ENCODE results near the gene DDX10.
"Not testable (repeated sequence)": the region's sequence is repeated elsewhere in the genome, so short reads cannot be mapped to it uniquely, and the experiment has no call there.

DDX10 gene

DNA sequence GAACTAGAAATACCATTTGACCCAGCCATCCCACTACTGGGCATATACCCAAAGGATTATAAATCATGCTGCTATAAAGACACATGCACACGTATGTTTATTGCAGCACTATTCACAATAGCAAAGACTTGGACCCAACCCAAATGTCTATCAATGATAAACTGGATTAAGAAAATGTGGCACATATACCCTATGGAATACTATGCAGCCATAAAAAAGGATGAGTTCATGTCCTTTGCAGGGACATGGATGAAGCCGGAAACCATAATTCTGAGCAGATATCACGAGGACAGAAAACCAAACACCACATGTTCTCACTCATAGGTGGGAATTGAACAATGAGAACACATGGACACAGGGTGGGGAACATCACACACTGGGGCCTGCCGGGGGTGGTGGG is 114.3 kb downstream of the DDX10 start:
- DNase-seq, result not testable (repeated sequence)

DNA sequence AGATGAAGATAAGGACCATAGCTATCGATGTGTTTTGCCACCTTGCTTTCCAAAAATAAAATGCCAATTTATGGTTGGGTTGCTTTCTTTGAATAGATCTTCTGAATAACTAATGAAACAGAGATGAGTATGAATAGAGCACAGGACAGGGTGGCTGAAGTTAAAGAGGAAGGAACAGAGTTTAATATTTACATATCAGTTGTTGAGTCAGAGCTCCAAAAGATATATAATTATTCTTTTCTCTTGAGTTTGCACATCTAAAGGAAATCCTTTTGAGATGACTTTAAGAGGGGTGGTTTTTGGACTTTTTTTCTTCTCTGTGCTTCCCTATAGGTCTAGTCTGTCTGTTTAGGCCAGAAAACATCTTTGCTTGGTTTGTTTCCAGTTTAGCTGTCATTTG is 115.2 kb downstream of the DDX10 start:
- no peak for DNase-seq

DNA sequence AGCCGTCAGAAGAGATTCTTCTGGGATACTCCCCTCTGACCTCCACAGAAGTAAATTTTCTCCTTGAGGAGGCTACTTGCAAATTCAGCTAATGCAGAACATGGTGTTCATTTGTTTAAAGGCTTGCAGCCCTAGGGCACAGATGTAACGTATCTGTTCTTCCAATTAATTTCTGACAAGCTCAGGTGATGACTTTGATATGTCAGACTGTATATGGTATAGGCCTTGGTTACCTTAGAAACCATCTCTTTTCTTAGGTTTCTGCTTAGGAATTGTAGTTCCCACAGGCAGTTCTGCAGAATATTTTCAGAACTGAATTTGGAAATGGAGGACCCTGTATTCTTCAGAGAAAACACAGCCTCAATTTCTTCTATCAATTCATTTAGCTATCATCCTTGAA is 117.1 kb downstream of the DDX10 start:
- DNase-seq, result no peak

DNA sequence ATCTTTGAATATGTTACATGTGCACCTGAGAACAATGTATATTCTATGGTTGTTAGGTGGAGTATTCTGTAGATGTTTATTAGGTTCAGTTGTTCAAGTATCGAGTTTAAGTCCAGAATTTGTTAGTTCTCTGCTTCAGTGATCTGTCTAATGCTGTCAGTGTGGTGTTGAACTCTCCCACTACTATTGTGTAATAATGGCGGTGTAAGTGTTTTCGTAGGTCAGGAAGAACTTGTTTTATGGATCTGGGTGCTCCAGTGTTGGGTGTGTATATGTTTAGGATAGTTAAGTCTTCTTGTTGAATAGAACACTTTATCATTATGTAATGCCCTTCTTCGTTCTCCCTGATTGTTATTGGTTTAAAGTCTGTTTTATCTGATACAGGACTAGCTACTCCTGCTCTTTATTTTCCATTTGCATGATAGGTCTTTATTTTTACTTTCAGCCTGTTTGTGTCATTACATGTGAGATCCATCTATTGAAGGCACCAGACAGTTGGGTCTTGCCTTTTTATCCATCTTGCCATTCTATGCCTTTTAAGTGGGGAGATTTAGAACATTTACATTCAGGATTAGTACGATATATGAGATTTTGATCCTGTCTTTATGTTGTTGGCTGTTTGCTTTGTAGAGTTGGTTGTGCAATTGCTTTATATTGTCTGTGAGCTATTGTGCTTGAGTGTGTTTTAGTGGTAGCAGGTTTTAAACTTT is 121.6 kb downstream of the DDX10 start:
- no peak for DNase-seq

DNA sequence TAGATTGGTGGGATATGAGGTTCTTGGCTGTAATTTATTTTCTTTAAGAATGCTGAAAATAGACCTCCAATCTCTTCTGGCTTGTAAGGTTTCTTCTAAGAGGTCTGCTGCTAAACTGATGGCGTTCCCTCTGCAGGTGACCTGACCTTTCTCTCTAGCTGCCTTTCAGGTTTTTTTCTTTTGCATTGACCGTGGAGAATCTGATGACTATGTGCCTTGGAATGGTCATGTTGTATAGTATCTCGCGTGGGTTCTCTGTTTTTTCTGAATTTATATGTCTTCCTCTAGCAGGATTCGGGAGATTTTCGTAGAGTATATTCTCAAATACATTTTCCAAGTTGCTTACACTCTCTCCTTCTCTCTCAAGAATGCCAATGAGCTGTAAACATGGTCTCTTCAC is 122.2 kb downstream of the DDX10 start:
- DNase-seq, result no peak

DNA sequence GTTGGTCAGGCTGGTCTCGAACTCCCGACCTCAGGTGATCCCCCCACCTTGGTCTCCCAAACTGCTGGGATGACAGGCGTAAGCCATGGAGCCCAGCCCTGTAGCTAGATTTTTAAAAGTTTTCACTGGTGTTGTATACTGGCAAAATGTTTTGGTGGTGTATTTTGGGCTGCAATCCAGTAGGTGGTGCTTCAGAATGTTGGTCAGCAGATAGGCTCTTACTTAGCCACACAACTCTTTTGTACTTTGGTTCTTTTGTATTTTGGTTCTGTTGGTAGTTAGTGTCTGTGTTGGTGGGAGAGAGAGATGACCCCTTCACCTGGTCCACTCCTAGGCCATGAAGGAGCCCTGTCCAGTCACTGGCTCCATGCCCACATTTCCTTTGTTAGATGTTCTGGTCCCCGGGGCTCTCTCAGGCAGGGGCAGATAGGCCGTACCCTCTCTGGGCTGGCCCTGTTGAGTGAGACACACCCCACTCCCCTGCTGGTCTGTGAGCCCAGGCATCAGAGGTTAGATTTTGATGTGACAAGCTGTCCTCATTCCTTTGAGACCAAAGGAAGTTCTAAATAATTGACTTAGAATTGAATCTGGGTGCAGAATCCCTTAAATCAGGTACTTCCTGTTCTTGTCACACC is 123.8 kb downstream of the DDX10 start:
- DNase-seq, result no peak

DNA sequence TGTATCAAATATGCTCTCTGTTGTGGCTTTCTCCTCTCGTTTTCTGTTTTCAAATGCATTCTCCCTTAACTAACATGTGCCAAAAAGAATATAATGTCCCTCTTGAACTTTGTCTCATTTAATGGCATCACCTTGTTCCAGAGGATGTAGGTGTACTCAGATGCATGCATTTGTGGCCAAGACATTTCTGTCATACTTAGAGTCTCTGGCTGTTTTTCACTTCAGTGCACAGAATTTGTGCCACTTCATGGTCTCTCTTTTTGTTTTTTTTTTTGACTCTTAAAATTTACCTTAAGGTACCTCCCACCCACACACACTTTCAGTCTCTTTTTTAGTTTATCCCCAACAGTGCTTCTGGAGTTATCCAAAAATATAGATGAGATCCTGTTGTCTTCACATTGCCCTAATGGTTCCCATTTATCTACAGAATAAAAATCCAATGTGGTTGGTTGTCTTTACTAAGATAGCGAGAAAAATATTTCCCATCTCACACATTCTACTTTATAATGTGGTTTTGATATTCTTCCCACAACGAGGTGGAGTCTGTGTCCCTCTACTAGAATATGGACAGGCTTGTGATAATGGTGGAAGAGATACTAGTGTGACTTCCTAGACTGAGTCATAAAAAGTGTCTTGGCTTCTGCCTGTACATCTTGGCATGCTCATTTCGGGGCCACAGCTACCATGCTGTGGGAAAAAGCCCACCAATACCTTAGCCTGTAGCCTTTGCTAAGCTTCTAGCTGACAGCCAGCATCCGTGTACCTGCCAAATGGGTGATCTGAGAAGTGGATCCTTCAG is 125.8 kb downstream of the DDX10 start:
- DNase-seq, result no peak

DNA sequence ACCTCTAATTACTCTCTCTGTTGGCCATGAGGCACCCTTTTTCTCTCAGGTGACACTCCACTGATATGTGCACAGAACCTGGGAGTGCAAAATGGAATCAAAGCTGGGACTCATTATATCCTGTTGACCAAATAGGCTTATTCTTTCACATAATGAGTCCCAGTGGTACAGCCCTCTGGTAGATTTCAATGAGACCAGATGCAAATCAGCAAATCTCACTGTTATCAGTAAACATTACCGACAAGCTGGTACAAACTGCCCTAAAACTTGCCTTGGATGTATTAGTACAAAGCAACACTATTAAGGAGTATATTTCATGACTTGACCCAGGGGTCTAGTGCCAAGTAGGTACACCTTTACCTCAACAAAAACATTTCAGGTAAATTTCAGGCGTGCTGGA is 128.3 kb downstream of the DDX10 start:
- no peak for DNase-seq

DNA sequence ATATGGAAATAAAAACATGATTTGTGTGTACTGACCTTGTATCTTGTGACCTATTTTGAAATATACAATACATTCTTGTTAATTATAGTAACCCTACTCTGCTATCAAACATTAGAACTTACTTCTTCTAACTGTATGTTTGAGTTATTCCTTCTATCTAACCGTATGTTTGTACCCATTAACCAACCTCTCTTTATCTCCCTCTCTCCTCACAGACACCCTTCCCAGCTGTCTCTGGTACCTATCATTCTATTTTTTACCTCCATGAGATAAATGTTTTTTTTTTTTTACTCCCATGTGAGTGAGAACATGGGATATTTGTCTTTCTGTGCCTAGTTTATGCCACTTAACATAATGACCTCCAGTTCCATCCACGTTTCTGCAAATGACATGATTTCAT is 128.7 kb downstream of the DDX10 start:
- no peak for DNase-seq

DNA sequence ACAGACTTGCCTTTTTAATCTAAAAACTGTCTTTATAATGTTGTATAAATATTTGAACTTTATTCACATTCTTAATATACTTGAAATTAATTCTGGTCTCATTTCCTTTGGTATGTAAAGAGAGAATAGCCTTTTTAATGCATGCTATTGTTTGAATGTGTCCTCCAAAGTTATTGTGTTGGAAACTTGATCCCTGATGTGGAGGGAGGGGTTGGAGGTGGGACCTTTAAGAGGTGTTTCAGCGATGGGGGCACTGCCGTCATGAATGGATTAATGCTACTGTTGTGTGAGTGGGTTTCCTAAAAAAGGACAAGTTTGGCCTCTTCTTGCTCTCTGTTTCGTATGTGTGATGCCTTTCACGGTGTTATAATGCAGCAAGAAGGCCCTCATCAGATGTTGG is 131.7 kb downstream of the DDX10 start:
- no peak for DNase-seq

DNA sequence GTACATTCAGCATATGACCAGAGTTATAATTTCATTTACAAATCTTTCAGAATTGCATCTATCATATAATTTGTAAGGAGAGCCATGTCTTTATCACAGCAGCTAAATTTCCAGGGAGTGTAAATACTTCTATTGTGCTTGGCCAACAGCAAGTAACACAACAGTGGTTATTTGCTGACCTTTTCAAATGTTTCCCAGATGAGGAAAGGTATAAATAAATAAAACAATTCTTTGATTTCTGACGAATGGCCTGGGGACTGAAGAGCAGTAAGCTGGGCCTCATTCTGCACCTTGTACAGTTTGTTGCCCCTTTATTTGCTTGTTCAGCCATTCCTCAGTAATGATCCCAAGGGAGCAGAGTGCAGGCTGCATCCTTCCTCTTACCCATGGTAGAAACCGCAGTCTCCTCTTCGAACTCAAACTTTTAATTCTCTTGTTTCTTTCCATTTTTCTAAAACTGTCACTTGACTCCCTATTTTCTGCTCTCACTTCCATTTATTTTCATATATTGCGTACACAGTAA is 132.8 kb downstream of the DDX10 start:
- DNase-seq, result no peak

DNA sequence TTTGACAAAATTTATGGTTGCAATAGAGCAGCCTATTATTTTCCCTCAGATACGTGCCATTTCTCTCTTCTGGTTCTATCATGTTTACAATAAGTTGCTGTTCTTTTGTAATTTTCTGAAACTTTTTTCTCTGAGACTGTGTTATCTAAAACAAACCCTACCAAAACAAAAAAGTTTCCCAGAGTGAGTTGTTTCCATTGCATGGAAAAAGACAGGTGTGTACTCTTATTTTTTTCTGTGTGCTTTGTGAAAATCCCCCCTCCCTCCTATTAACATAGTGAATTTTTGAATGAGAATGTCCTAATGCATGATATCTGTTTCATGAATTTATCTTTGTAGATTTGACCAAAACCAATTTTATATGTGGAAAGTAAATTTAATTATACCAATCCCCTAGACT is 137.6 kb downstream of the DDX10 start:
- DNase-seq, result no peak

DNA sequence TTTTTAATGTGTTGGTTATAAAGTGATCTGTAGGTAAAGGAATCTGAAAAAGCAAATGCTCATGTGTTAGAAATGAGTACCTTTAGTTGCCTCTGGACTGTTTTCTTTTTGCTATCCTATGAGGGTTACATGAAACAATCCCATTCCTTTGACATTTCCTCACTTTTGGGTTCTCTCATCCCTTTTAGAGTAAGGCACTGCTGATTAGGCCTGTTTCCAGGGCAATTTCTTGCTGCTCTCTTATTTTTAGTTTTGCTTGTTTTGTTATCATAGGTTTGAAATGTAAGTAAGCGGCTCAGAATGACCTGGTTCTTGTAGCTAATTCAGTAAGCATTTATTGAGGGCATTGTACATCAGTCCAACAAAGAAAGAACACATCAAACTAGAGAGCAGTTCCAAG is 138.9 kb downstream of the DDX10 start:
- DNase-seq, result no peak

DNA sequence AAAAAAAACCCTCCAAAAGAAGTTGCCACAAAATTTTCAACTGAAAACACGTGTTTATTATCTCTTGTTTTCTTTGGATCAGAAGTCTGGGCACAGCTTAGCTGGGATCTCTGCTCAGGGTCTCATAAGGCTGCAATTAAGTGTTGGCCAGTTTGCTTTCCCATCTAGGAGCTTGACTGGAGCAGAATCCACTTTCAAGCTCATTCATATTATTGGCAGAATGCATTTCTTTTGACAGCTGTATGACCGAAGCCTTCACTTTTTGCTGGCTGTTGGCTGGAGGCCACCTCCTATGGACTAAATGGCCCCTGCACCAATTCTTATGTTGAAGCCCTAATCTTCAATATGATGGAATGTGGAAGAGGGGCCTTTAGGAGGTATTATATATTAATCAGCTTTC is 139.6 kb downstream of the DDX10 start:
- DNase-seq, result peak; percentile 33

DNA sequence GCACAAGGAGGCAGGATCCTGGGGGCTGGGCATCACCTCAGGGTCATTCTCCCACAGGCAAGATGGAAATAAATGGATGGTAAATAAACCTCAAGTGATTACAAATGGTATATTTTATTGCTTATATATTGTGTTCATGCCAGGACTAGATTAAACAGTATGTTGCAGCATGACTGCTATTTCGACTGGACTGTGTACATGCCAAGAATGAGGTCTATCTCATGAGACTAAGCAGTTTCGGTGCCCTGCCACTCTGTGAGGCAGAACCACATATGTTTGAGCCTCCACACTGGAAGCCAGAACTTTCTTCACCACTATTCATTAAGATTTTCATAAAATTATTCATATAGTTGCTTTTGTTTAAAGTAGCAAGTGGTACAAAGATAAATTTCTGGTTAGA is 140.2 kb downstream of the DDX10 start:
- no peak for DNase-seq

DNA sequence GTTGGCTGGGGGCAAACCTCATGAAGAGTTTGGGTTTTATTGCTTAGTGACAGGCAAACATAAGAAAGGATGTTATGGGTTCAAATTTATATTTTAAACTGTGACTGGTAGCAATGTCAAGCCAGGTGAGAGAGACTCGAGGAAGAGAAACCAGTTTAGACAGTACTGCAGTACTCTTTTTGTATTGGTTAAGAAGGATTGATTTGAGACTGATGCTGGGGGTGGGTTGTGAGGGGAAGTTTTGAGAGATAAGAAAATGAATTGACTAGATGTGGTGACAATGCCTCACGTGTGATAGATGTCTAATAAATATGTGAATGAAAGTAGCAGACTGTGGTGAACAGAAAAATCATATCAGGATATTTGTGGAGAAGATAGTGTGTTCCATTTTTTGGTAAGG is 142.4 kb downstream of the DDX10 start:
- DNase-seq, result no peak

DNA sequence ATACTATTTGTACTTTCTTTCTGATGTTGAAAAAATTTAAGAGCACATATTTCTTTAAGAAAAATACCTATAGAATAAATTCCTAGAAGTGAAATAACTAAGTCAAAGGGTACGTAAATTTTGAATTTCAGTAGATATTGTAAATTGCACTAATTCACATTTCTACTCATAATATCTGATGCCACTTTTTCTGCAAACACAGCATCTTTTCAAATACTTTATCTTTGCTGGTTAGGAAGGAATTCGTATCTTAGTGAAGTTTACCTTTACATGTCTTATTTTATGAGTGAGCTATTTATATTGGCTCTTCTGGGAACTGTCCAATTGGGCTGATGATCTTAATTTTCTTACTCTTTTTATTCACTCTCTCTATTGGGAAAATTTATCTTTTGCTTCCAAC is 148.2 kb downstream of the DDX10 start:
- no peak for DNase-seq

DNA sequence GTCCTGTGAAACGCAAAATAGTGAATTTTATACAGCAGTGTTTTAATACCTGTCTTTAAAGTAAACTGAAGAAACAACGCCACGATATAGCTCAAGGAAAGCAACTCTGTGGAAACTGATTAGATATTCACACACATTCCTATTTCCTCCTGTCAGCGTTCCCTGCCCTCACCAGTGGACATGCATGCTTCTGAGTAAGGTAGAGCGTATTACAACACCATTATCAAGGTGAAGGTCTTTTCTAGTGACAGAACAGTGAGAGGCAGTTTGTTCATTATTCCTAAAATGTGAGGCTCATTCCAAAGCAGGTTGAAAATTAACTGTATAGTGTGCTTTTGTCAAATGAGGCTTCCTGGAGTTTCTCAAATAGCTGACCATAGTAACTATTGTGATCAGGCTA is 153.1 kb downstream of the DDX10 start:
- DNase-seq, result no peak

DNA sequence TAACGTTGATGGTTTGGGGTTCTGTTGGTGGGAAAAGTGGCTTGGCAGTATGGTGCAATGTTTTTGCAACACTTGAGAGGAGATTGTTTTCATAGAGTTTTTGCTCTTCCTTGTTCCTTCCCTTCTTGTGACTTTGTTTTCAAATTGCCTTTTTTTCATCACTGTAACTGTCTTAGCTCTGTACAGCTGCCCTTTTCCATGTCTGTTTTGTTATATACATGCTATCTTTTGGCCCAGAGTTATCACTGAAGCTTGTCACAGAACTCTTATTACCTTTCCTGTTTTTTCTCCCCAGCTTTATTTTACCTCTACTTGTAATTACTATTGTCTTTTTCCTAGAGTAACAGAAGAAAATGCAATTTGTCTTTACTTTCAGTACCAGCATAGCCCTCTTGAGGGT is 154.1 kb downstream of the DDX10 start:
- no peak for DNase-seq

DNA sequence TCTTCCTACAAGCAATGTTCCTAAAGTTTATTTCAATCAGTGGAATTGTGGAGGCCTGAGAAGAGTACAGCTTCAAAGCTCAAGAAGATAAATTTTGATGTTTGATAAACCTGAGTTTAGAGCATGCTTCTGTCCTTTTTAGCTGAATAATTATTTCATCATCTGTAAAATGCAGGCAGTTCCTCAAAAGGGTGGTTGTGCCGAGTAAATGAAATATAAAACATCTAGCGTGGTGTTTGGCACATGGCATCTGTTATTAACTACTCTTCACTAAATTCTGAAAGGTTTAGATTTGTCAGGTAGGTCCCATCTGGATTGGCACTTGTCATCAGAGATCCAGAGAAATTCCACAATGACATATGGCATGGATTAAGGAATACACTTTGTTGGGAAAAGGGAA is 155.1 kb downstream of the DDX10 start:
- no peak for DNase-seq

DNA sequence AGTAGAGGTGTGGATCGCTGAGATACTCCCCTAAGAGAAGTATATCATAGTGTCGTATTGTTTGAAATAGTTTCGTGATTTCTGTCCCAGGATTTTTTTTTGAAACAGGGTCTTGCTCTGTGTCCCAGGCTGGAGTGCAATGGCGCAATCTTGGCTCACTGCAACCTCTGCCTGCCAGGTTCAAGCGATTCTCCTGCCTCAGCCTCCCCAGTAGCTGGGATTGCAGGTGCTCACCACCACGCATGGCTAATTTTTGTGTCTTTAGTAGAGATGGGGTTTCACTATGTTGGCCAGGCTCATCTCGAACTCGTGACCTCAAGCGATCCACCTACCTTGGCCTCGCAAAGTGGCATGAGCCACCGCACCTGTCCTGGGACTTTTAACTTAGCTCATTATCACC is 159.1 kb downstream of the DDX10 start:
- DNase-seq, result not testable (repeated sequence)

DNA sequence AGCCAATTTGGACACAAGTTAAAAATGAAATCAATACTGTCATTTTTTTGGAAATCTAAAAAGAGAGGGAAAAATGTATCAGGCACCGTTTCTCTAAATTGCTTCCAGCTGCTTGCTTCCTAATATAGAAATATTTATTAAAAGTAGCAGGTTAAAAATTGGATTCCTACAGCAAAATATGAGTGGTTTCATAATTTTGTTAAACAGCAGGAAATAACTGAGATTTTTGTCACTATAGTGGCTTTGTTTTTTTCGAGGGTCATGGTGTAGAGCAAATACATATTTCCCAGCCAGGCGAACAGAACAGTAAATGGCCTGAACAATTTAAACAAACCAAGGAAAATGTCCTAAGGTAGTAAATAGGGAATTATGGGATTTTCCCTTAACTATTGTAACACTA is 159.7 kb downstream of the DDX10 start:
- no peak for DNase-seq

DNA sequence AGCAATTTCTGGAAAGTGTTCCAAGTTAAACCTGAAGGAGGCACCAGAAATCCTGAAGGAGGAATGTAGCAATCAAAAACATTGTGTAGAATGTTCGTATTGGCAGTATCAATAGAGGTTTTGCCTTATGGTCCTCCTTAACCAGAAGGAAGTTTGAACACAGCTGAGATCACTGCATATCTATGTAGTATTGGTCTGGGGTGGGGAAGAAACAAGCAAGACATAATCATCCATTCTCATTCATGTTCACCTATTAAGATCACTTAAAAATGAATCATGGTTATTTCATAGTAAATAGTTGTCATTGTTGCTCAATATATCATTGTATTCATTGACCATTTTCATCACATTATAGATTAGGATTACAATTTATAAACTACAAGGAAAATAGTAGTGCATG is 160.5 kb downstream of the DDX10 start:
- no peak for DNase-seq

DNA sequence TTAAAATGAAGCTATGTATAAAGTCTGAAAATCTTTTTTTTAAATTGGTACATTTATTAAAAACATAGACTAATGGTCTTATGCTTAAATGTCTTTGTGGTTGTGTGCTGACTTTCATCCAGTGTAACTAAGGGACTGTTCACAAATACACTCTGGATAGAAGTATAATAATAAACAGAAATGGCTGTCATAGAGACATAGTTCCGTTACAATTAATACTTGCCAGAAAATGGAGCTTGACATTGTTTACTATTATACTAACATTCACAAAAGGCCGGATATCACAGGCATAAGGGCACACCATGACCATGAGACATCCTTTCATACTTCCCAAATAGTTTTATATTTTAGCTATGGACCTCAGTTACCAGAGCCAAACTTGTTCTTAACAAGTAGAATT is 161.3 kb downstream of the DDX10 start:
- no peak for DNase-seq

All from left hindlimb (tissue), 1 donor.